Mesodermal cell (in vitro differentiated cells): Measurements from ENCODE around the gene CKAP5.
"Not testable (repeated sequence)": the region's sequence is repeated elsewhere in the genome, so short reads cannot be mapped to it uniquely, and the experiment has no call there.

Source experiments
- H3K27ac ChIP-seq: 2 replicates; pipeline ENCODE4 v1.7.0; 2013; ENCODE audit warnings: mild to moderate bottlenecking, low read depth, low read length, moderate library complexity; ENCODE audit not compliant: severe bottlenecking
- H3K36me3 ChIP-seq: 2 replicates; pipeline ENCODE4 v1.7.1; 2013; ENCODE audit warnings: mild to moderate bottlenecking, low read length, moderate library complexity; ENCODE audit not compliant: control insufficient read depth, insufficient read depth
- H3K4me1 ChIP-seq: one replicate; pipeline ENCODE4 v1.7.1; 2013; ENCODE audit warnings: mild to moderate bottlenecking, low read length; ENCODE audit not compliant: insufficient read depth, control insufficient read depth, poor library complexity, severe bottlenecking
- H3K4me3 ChIP-seq: 2 replicates; pipeline ENCODE4 v1.7.0; 2013; ENCODE audit warnings: low read length, control low read depth, mild to moderate bottlenecking; ENCODE audit not compliant: insufficient read depth, poor library complexity, severe bottlenecking; ENCODE audit errors: extremely low read depth
- H3K9me3 ChIP-seq: 2 replicates; pipeline ENCODE4 v1.7.1; 2013; ENCODE audit warnings: mild to moderate bottlenecking, low read length, moderate library complexity; ENCODE audit not compliant: control insufficient read depth
- WGBS, 2 experiments: methylation state at CpG; one replicate each; pipeline ENCODE4 v1.1.5; 2013; ENCODE audit warnings: missing lambda C conversion rate in 2 of 2; ENCODE audit not compliant: insufficient coverage in 2 of 2; 5-methylcytosine and 5-hydroxymethylcytosine counted together

Gene CKAP5

DNA sequence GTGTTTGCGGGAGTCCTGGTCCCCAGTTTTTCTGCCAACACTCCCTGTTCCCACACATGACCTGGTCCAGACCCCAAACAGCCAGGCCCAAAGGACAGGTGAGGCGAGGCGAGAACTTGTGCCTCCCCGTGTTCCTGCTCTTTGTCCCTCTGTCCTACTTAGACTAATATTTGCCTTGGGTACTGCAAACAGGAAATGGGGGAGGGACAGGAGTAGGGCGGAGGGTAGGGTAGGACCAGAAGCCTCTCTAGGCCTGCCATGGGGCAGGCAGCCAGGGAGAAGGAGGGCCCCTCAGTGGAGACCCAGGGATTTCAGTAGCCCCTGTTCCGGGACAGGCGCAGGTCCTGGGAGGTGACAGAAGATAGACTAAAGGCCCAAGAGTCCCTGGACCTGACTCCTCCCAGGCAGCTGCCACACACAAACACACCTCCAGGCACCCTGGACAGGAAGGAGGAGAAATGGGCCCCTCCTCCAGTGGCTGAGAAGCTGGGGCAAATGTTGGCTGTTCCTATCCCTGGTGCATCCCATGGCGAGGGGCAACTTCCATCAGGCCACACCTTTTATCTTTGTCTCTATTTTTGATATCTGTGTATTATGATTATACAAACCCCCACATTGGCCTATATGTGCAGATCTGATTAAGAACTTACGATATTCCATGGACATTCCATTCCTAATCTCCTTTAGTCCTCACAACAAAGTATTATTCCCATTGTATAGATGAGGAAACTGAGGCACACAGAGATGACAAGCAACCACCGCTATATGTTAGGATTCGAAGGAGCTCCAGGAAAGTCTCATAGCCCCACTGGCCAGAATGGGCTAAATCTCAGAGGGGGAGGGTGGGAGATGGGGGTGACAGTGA lies 127.7 kb downstream of the CKAP5 start:
- no peak overlapping the region for H3K27ac ChIP-seq
- no peak overlapping the region for H3K4me3 ChIP-seq
- WGBS, 2 experiments = 82 to 88% methylated on average over 3 to 4 of the region's 11 CpGs
- peaks cover 16% of the 10 kb centered on the region for H3K4me1 ChIP-seq
- no peaks in the 10 kb centered on the region for H3K36me3 ChIP-seq
- no peaks in the 10 kb centered on the region for H3K9me3 ChIP-seq

DNA sequence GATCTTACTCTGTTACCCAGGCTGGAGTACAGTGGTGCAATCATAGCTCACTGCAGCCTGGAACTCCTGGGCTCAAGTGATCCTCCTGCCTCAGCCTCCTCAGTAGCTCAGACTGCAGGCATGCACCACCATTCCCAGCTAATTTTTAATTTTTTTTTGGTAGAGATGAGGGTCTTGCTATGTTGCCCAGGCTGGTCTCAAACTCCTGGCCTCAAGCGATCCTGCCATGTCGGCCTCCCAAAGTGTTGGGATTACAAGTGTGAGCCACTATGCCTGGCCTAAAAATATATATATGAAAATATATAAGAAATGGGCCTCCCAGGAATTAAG lies 128.3 kb downstream of the CKAP5 start:
- WGBS, 2 experiments = no CpG with 5 or more reads among the region's 2 CpGs

DNA sequence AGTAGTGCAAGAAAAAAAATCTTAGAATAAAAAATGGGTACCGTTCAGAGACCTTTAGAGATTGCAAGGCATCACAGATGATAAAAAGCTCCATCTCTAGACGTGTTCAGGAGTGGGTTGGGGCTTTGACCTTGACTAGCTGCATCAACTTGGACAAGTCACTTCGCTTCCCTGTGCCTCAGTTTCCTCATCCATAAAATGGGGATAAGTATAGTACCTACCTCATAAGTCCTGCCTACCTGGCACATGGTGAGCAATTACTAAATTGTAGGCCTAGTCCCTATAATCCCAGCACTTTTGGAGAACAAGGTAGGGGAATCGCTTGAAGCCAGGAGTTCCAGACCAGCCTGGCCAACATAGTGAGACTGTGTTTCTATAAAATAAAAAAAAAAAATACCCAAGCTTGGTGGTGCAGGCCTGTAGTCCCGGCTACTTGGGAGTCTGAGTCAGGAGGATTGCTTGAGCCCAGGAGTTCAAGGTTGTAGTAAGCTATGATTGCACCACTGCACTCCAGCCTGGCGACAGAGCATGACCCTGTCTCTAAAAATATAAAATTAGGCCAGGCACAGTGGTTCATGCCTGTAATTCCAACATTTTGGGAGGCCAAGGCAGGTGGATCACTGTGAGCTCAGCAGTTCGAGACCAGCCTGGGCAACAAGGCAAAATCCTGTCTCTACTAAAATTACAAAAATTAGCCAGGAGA lies 133.1 kb downstream of the CKAP5 start:
- Histone ChIP-seq H3K9me3 (no peaks in the 10 kb centered on the region), H3K4me1 (peaks cover 12% of the 10 kb centered on the region), H3K4me3 (no peak overlapping the region), H3K27ac (no peak overlapping the region), H3K36me3 (peaks cover 4% of the 10 kb centered on the region)
- WGBS, 2 experiments = 90 to 93% methylated on average over 5 to 6 of the region's 7 CpGs

More for the DNA sequence above, 128.3 kb downstream of the CKAP5 start:
- H3K36me3 ChIP-seq, H3K9me3 ChIP-seq, H3K27ac ChIP-seq, H3K4me3 ChIP-seq: not testable (repeated sequence)
- H3K4me1 ChIP-seq = peaks cover 16% of the 10 kb centered on the region

DNA sequence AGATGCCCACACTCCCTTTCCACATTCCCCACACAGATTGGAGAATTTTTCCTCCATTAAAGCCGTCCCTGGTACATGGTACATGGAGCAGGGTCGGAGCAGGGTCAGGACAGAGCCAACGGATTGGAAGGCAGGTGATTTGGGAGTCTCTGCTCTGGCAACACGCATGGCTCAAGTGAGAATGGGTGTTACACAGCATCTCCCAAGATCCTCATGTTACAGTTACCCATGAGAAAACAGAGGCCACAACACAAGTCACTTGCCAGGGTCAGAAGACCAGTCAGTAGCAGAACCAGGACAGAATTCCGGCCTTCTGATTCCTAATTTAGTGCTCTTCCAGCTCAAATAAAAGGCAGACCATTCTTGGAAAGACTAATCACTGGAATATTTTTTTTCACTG lies 134.8 kb downstream of the CKAP5 start:
- Histone ChIP-seq H3K9me3 (no peaks in the 10 kb centered on the region), H3K36me3 (peaks cover 21% of the 10 kb centered on the region), H3K4me1 (peaks cover 9% of the 10 kb centered on the region), H3K27ac (no peak overlapping the region), H3K4me3 (no peak overlapping the region)
- 96 to 100% methylated on average over 4 to 5 of the region's 5 CpGs for whole genome bisulfite sequencing, 2 experiments

DNA sequence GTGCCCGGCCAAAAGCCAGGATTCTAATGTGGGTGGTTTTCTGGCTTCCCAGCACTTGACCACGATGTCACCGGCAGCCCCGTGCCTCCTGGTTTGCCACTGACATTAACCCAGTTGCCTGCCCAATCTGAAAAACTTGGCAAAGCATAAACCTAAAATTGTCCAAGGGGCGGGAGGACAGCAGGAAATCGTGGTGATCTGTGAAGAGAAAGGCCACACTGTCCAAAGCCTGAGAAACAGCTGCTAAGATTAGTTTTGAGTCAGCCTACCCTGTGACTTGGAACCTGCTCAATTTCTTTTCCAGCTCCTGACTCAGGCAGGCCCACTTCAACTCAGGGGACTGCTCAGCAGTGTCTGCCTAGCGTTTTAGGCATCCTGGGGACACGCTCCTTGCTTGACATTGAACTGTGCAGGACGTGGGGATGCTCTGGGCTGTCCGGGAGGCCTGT lies 135.2 kb downstream of the CKAP5 start:
- 88% methylated on average over 9 to 10 of the region's 10 CpGs for WGBS, 2 experiments
- Histone ChIP-seq H3K36me3 (peaks cover 25% of the 10 kb centered on the region), H3K4me1 (peaks cover 9% of the 10 kb centered on the region), H3K27ac (no peak overlapping the region), H3K9me3 (no peaks in the 10 kb centered on the region), H3K4me3 (no peak overlapping the region)

DNA sequence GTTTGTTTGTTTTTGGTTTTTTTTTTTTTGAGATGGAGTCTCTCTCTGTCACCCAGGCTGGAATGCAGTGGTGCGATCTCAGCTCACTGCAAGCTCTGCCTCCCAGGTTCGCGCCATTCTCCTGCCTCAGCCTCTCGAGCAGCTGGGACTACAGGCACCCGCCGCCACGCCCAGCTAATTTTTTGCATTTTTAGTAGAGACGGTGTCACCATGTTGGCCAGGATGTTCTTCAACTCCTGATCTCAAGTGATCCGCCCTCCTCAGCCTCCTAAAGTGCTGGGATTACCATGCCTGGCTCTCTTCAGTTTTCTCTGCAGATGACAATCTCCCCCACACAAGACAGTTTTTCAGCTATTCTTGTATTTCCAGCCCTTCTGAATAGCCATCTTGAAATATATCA lies 136.7 kb downstream of the CKAP5 start:
- H3K4me1 ChIP-seq, H3K27ac ChIP-seq, H3K4me3 ChIP-seq, H3K9me3 ChIP-seq: not testable (repeated sequence)
- 95 to 97% methylated on average over 9 of the region's 9 CpGs for WGBS, 2 experiments
- H3K36me3 ChIP-seq = peaks cover 40% of the 10 kb centered on the region

DNA sequence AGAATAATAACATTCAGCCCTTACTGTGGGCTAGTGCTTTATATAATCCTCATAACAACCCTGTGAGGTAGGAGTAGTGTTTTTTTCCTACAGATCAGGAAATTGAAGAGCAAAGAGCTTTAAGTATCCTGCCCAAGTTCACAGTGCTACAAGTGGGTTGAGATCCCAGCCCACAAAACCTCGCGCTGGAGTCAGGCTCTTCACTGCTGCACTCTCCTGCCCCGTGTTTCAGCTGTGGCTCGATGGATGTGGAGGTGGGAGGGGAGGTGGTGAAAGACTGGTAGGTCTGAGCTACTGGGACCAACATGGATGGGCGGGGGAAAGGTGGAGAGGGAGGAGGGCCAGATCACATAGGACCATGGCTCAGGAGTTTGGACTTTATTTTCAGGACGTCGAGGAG lies 139.2 kb downstream of the CKAP5 start:
- H3K4me1 ChIP-seq = peaks cover 6% of the 10 kb centered on the region
- peaks cover 65% of the 10 kb centered on the region for H3K36me3 ChIP-seq
- H3K27ac ChIP-seq = no peak overlapping the region
- no peak overlapping the region for H3K4me3 ChIP-seq
- no peaks in the 10 kb centered on the region for H3K9me3 ChIP-seq
- 91 to 94% methylated on average over 7 of the region's 7 CpGs for WGBS, 2 experiments

DNA sequence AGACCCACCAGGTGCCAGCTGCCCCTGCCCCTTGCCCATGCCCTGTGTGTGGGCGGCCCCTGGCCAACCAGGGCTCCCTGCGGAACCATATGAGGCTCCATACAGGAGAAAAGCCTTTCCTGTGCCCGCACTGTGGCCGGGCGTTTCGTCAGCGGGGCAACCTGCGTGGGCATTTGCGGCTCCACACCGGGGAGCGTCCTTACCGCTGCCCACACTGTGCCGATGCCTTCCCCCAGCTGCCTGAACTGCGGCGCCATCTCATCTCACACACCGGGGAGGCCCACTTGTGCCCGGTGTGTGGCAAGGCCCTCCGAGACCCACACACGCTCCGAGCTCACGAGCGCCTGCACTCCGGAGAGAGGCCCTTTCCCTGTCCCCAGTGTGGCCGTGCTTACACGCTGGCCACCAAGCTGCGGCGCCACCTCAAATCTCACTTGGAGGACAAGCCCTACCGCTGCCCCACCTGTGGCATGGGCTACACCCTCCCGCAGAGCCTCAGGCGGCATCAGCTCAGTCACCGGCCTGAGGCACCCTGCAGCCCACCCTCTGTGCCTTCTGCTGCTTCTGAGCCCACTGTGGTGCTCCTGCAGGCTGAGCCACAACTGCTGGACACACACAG lies 140.9 kb downstream of the CKAP5 start:
- Histone ChIP-seq H3K4me1 (peaks cover 9% of the 10 kb centered on the region), H3K4me3 (no peak overlapping the region), H3K27ac (no peak overlapping the region), H3K9me3 (no peaks in the 10 kb centered on the region), H3K36me3 (peaks cover 69% of the 10 kb centered on the region)
- 96 to 97% methylated on average over 27 to 31 of the region's 31 CpGs for WGBS, 2 experiments

DNA sequence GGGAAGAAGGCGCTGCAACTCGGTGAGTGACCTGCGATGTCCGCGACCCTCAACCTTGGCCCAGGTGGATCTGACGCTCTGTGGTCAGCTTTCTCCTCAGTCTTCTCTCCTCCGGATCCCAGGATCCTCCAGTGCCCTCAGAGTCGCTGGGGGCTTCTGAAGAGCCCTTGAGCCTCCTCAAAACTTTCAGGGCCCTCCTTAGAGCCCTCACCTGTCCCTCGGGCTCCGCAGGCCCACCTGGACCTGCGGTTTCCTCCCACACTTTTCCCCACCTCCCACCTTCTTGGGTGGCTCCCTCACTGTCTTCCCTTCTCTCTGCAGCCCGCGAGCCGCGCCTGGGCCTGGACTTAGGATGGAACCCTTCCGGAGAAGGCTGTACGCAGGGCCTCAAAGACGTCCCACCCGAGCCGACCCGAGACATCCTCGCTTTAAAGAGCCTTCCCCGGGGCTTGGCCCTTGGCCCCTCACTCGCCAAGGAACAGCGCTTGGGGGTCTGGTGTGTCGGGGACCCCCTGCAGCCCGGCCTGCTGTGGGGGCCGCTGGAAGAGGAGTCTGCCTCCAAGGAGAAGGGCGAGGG lies 144.9 kb downstream of the CKAP5 start:
- peak overlapping the region; percentile 97 for H3K27ac ChIP-seq
- 1 to 2% methylated on average over 15 to 22 of the region's 29 CpGs for WGBS, 2 experiments
- peaks cover 51% of the 10 kb centered on the region for H3K36me3 ChIP-seq
- peaks cover 26% of the 10 kb centered on the region for H3K4me1 ChIP-seq
- H3K4me3 ChIP-seq = peak overlapping the region; percentile 100
- H3K9me3 ChIP-seq = no peaks in the 10 kb centered on the region

DNA sequence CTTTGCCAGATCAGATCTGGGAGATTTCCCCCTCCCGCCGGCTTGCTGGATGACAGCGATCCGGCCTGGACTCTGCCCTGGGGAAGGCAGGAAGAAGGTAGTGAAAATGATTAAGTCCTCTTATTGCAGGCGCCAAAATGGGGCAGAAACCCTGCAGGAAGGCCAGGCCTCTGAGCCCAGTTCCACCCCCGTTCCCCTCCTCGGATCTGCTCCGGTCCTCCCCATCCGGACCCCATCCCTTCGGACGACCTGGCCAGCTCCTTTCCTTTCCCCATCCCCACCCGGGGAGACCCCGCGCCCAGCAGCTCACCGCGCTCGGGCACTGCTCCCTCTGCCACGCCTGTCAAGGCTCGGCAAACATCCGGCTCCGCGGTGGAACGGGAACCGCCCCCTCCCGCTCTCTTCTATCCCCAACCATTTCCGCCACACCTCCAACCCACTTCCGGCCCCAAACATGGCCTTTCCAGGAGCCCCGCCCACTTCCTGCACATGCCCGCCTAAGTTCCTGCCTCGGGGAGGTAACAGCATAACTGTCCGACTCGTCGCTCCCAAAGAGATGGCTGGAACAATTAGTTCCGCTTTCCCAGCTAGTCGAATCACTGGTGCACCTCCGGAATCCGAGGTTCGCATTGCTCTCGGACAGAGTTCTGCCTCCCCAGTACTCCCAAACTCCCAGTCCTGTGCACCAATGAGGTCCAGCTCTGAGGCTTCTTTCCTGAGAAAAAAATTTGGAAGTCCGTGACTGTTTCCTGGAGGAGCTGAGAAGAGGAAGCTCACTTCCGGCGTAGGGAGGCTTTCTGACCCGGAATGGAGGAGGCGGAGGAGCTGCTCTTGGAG lies 145.6 kb downstream of the CKAP5 start, which contains the start of the genes ARHGAP1 and ZNF408:
Gene ARHGAP1 (minus strand): TSS at position 379 of the 837 bp plus-strand sequence. CDS start 4,512 bp downstream, outside the sequence.
Gene ZNF408 (plus strand): TSS at position 791 of the 837 bp plus-strand sequence. CDS start 17 bp downstream, at position 808.
- H3K4me3 ChIP-seq = peak within 1 kb of the TSS; percentile 100
- H3K27ac ChIP-seq = peak within 1 kb of the TSS; percentile 97
- H3K36me3 ChIP-seq = peaks cover 51% of the 10 kb centered on the region
- 1% methylated on average over 36 to 40 of the region's 44 CpGs for WGBS, 2 experiments
- H3K4me1 ChIP-seq = peaks cover 26% of the 10 kb centered on the region
- no peaks in the 10 kb centered on the region for H3K9me3 ChIP-seq
